GM23338 (cell line): ENCODE data around the gene PJA2. TPM values are rescaled to one million over a fixed set of nuclear protein-coding genes. Genes with fewer than 3 reads are reported as not detected.

ENCODE experiments used
- ATAC-seq: fragments of 200-7000 bp; cut with Tn5 transposase; 3 replicates; pipeline ENCODE4 v1.9.1; 2020
- DNase-seq: peaks from one replicate; pipeline ENCODE4 v3.0.0-alpha.2; 2015; ENCODE audit warnings: low spot score
- H2AFZ ChIP-seq: fragments of 200-600 bp; sonication (generic); 2 replicates; pipeline ENCODE4 v1.8.0; 2016; ENCODE audit warnings: antibody characterized with exemption, mild to moderate bottlenecking, moderate library complexity
- H3F3A ChIP-seq: fragments of 200-600 bp; sonication (generic); replicated peaks from 2 replicates; pipeline ENCODE4 v1.8.0; 2017; ENCODE audit warnings: antibody characterized with exemption, mixed run types, low read depth
- H3K27ac ChIP-seq: fragments of 200-600 bp; sonication (generic); 2 replicates; pipeline ENCODE4 v1.6.1; 2016; ENCODE audit warnings: low read depth
- H3K27me3 ChIP-seq: fragments of 200-600 bp; sonication (generic); 2 replicates; pipeline ENCODE4 v1.8.0; 2016; ENCODE audit warnings: mild to moderate bottlenecking, mixed run types, moderate library complexity; ENCODE audit not compliant: insufficient read depth
- H3K36me3 ChIP-seq: fragments of 200-600 bp; sonication (generic); 2 replicates; pipeline ENCODE4 v1.8.0; 2016; ENCODE audit warnings: mild to moderate bottlenecking; ENCODE audit not compliant: insufficient read depth
- H3K4me1 ChIP-seq: fragments of 200-600 bp; sonication (generic); 2 replicates; pipeline ENCODE4 v1.8.0; 2016; ENCODE audit warnings: mild to moderate bottlenecking, moderate library complexity; ENCODE audit not compliant: insufficient read depth
- H3K4me2 ChIP-seq: fragments of 200-600 bp; sonication (generic); 2 replicates; pipeline ENCODE4 v1.7.1; 2017; ENCODE audit warnings: mixed run types
- H3K4me3 ChIP-seq: fragments of 200-600 bp; sonication (generic); 2 replicates; pipeline ENCODE4 v1.6.1; 2016; ENCODE audit warnings: mixed run types
- H3K79me2 ChIP-seq: fragments of 200-600 bp; sonication (generic); replicated peaks from 2 replicates; pipeline ENCODE4 v1.8.0; 2017; ENCODE audit warnings: mild to moderate bottlenecking; ENCODE audit not compliant: insufficient read depth
- H3K9me2 ChIP-seq: fragments of 200-600 bp; sonication (generic); 2 replicates; pipeline ENCODE4 v1.8.0; 2017; ENCODE audit not compliant: insufficient read depth
- H4K20me1 ChIP-seq: fragments of 200-600 bp; sonication (generic); replicated peaks from 2 replicates; pipeline ENCODE4 v1.8.0; 2017; ENCODE audit warnings: mild to moderate bottlenecking; ENCODE audit not compliant: insufficient read depth
- H3K27ac Mint-ChIP-seq: 2 replicates; pipeline ENCODE4 v1.8.0; 2020; ENCODE audit warnings: inconsistent platforms, mild to moderate bottlenecking, moderate library complexity, mixed read lengths
- H3K27me3 Mint-ChIP-seq: 3 replicates; pipeline ENCODE4 v1.8.0; 2022; ENCODE audit warnings: low read depth, mild to moderate bottlenecking, moderate library complexity, mixed read lengths, inconsistent platforms; ENCODE audit not compliant: insufficient read depth, poor library complexity
- H3K36me3 Mint-ChIP-seq: 3 replicates; pipeline ENCODE4 v1.8.0; 2021; ENCODE audit warnings: low read depth, mild to moderate bottlenecking, inconsistent platforms, moderate library complexity, mixed read lengths
- H3K4me1 Mint-ChIP-seq: 3 replicates; pipeline ENCODE4 v1.8.0; 2020; ENCODE audit warnings: mild to moderate bottlenecking, inconsistent platforms, mixed read lengths
- H3K4me3 Mint-ChIP-seq: 3 replicates; pipeline ENCODE4 v1.8.0; 2021; ENCODE audit warnings: moderate library complexity, mild to moderate bottlenecking, inconsistent platforms, mixed read lengths
- H3K9me3 Mint-ChIP-seq: 3 replicates; pipeline ENCODE4 v1.8.0; 2020; ENCODE audit warnings: moderate library complexity, mild to moderate bottlenecking, inconsistent platforms, mixed read lengths
- CREB1 ChIP-seq: fragments of 250-450 bp; sonication (Bioruptor Pico); IDR thresholded peaks from 2 replicates; pipeline ENCODE4 v1.5.0; 2020; ENCODE audit warnings: low read depth, mild to moderate bottlenecking, moderate library complexity
- CTCF ChIP-seq, 2 experiments: fragments of 200-600 bp in 1 of 2; sonication (generic) in 1 of 2; conservative IDR thresholded peaks; 2 replicates each; pipeline versions ENCODE4 v1.5.1 to v1.6.1; 2016 to 2017; ENCODE audit warnings: antibody characterized with exemption in 2 of 2, low read depth in 2 of 2, mild to moderate bottlenecking in 2 of 2, moderate library complexity in 1 of 2
- EZH2 ChIP-seq: fragments of 200-600 bp; sonication (generic); IDR thresholded peaks from one replicate; pipeline ENCODE4 v1.8.0; 2017; ENCODE audit warnings: antibody characterized with exemption, mild to moderate bottlenecking, low read depth; ENCODE audit not compliant: unreplicated experiment
- EZH2phosphoT487 ChIP-seq: fragments of 200-600 bp; sonication (generic); IDR thresholded peaks from one replicate; pipeline ENCODE4 v1.8.1; 2018; ENCODE audit warnings: antibody characterized with exemption; ENCODE audit not compliant: unreplicated experiment
- JUNB ChIP-seq: IDR thresholded peaks from one replicate; pipeline ENCODE4 v1.6.1; 2016; ENCODE audit warnings: antibody characterized with exemption; ENCODE audit not compliant: unreplicated experiment
- NANOG ChIP-seq: IDR thresholded peaks from 2 replicates; pipeline ENCODE4 v1.6.1; 2016; ENCODE audit warnings: antibody characterized with exemption, borderline replicate concordance
- POLR2AphosphoS5 ChIP-seq: IDR thresholded peaks from 2 replicates; pipeline ENCODE4 v1.6.1; 2016; ENCODE audit warnings: antibody characterized with exemption, low read depth
- REST ChIP-seq: IDR thresholded peaks from one replicate; pipeline ENCODE4 v1.6.1; 2018; ENCODE audit warnings: antibody characterized with exemption; ENCODE audit not compliant: unreplicated experiment
- STAT1 ChIP-seq: IDR thresholded peaks from one replicate; pipeline ENCODE4 v1.6.1; 2016; ENCODE audit warnings: antibody characterized with exemption; ENCODE audit not compliant: unreplicated experiment
- ZNF114 ChIP-seq: fragments of 250-450 bp; sonication (Bioruptor Pico); IDR thresholded peaks from 2 replicates; pipeline ENCODE4 v1.5.0; 2020; ENCODE audit warnings: mild to moderate bottlenecking, moderate library complexity
- ZNF331 ChIP-seq: fragments of 250-450 bp; sonication (Bioruptor Pico); IDR thresholded peaks from 2 replicates; pipeline ENCODE4 v1.5.0; 2020; ENCODE audit warnings: low read depth, mild to moderate bottlenecking, moderate library complexity
- polyA plus RNA-seq: library from polyadenylated mRNA; unstranded; fragments of >200 nt; fragmentation: Nextera tagmentation; extraction: Ambion mirVana; gene quantifications from 2 replicates; pipeline ENCODE4 v1.2.1, GENCODE V29; 2016
- total RNA-seq: library from RNA; depleted of rRNA; stranded (reverse); fragments of >200 nt; shearing (Covaris generic); gene quantifications from 2 replicates; pipeline ENCODE4 v1.2.3, GENCODE V29; 2014
- TF ChIP-seq, protein P1 (sequence below): IDR thresholded peaks from 2 replicates; pipeline ENCODE4 v1.6.1; 2016; ENCODE audit warnings: antibody characterized with exemption
- TF ChIP-seq, protein P2 (sequence below): fragments of 250-450 bp; sonication (Bioruptor Pico); IDR thresholded peaks from 2 replicates; pipeline ENCODE4 v1.5.0; 2020; ENCODE audit warnings: mild to moderate bottlenecking, moderate library complexity

Gene PJA2
- total and polyA plus RNA-seq, 2 experiments from 2014 or later = 31.5 to 65.3 TPM

- Mint-ChIP-seq H3K4me1 (peaks cover 3% of the 10 kb centered on the region), H3K27ac (no peak overlapping the region), H3K9me3 (no peaks in the 10 kb centered on the region), H3K36me3 (peaks cover 3% of the 10 kb centered on the region; the same call in 1 of the 3 replicates), H3K4me3 (no peak overlapping the region), H3K27me3 (no peaks in the 10 kb centered on the region)
- H3K4me1 ChIP-seq = no peaks in the 10 kb centered on the region
- H3K79me2 ChIP-seq = peaks cover 100% of the 10 kb centered on the region
- H2AFZ ChIP-seq = no peak overlapping the region
- no peaks in the 10 kb centered on the region for H3K27me3 ChIP-seq
- peaks cover 3% of the 10 kb centered on the region; the same call in 1 of the 2 replicates for H4K20me1 ChIP-seq
- H3K9me2 ChIP-seq = no peaks in the 10 kb centered on the region
- H3F3A ChIP-seq = no peaks in the 10 kb centered on the region
- H3K4me2 ChIP-seq = no peak overlapping the region
- H3K27ac ChIP-seq = no peak overlapping the region
- ATAC-seq (no peak), DNase-seq (no peak)
- TF ChIP-seq, protein P1, sequence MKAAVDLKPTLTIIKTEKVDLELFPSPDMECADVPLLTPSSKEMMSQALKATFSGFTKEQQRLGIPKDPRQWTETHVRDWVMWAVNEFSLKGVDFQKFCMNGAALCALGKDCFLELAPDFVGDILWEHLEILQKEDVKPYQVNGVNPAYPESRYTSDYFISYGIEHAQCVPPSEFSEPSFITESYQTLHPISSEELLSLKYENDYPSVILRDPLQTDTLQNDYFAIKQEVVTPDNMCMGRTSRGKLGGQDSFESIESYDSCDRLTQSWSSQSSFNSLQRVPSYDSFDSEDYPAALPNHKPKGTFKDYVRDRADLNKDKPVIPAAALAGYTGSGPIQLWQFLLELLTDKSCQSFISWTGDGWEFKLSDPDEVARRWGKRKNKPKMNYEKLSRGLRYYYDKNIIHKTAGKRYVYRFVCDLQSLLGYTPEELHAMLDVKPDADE = no peak
- TF ChIP-seq CTCF (conservative IDR thresholded peaks at IDR 0.05; ENCODE audit: low read depth in 2 of 2) = no peak
- TF ChIP-seq POLR2AphosphoS5 = no peak
- TF ChIP-seq EZH2 = no peak
- TF ChIP-seq NANOG = no peak
- no peak for TF ChIP-seq CREB1 (CRISPR knock-in tag)
- TF ChIP-seq ZNF114 (CRISPR knock-in tag) = no peak
- TF ChIP-seq JUNB = no peak
- TF ChIP-seq ZNF331 (CRISPR knock-in tag) = no peak
- no peak for TF ChIP-seq REST
- TF ChIP-seq EZH2phosphoT487 = no peak
- TF ChIP-seq, protein P2, sequence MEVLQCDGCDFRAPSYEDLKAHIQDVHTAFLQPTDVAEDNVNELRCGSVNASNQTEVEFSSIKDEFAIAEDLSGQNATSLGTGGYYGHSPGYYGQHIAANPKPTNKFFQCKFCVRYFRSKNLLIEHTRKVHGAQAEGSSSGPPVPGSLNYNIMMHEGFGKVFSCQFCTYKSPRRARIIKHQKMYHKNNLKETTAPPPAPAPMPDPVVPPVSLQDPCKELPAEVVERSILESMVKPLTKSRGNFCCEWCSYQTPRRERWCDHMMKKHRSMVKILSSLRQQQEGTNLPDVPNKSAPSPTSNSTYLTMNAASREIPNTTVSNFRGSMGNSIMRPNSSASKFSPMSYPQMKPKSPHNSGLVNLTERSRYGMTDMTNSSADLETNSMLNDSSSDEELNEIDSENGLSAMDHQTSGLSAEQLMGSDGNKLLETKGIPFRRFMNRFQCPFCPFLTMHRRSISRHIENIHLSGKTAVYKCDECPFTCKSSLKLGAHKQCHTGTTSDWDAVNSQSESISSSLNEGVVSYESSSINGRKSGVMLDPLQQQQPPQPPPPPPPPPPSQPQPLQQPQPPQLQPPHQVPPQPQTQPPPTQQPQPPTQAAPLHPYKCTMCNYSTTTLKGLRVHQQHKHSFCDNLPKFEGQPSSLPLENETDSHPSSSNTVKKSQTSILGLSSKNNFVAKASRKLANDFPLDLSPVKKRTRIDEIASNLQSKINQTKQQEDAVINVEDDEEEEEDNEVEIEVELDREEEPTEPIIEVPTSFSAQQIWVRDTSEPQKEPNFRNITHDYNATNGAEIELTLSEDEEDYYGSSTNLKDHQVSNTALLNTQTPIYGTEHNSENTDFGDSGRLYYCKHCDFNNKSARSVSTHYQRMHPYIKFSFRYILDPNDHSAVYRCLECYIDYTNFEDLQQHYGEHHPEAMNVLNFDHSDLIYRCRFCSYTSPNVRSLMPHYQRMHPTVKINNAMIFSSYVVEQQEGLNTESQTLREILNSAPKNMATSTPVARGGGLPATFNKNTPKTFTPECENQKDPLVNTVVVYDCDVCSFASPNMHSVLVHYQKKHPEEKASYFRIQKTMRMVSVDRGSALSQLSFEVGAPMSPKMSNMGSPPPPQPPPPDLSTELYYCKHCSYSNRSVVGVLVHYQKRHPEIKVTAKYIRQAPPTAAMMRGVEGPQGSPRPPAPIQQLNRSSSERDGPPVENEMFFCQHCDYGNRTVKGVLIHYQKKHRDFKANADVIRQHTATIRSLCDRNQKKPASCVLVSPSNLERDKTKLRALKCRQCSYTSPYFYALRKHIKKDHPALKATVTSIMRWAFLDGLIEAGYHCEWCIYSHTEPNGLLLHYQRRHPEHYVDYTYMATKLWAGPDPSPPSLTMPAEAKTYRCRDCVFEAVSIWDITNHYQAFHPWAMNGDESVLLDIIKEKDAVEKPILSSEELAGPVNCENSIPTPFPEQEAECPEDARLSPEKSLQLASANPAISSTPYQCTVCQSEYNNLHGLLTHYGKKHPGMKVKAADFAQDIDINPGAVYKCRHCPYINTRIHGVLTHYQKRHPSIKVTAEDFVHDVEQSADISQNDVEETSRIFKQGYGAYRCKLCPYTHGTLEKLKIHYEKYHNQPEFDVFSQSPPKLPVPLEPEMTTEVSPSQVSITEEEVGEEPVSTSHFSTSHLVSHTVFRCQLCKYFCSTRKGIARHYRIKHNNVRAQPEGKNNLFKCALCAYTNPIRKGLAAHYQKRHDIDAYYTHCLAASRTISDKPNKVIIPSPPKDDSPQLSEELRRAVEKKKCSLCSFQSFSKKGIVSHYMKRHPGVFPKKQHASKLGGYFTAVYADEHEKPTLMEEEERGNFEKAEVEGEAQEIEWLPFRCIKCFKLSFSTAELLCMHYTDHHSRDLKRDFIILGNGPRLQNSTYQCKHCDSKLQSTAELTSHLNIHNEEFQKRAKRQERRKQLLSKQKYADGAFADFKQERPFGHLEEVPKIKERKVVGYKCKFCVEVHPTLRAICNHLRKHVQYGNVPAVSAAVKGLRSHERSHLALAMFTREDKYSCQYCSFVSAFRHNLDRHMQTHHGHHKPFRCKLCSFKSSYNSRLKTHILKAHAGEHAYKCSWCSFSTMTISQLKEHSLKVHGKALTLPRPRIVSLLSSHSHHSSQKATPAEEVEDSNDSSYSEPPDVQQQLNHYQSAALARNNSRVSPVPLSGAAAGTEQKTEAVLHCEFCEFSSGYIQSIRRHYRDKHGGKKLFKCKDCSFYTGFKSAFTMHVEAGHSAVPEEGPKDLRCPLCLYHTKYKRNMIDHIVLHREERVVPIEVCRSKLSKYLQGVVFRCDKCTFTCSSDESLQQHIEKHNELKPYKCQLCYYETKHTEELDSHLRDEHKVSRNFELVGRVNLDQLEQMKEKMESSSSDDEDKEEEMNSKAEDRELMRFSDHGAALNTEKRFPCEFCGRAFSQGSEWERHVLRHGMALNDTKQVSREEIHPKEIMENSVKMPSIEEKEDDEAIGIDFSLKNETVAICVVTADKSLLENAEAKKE = no peak
- TF ChIP-seq STAT1 = no peak
- H3K4me3 ChIP-seq = no peak overlapping the region
- no peaks in the 10 kb centered on the region for H3K36me3 ChIP-seq
These were observed 15.0 kb downstream of the PJA2 start for GRCh38 chr5:109394806-109395205.
